Breast epithelium (tissue), 4 donors: ENCODE results near the gene MYO3B. TPM values are rescaled to one million over a fixed set of nuclear protein-coding genes. Genes with fewer than 3 reads are reported as not detected.

ENCODE experiments used
- DNase-seq, 2 donors: peaks; one replicate each; pipeline ENCODE4 v3.0.0-alpha.2; 2019; ENCODE audit warnings: low spot score in 2 of 2
- H3K27ac ChIP-seq, 2 donors: fragments of 200-600 bp; sonication (generic) in 1 of 2; one replicate each; pipeline ENCODE4 v1.5.1; 2016 to 2019; ENCODE audit warnings: mild to moderate bottlenecking in 1 of 2
- H3K27me3 ChIP-seq, 2 donors: fragments of 200-600 bp; sonication (generic) in 1 of 2; one replicate each; pipeline versions ENCODE4 v1.5.1 to v1.6.0; 2017 to 2019; ENCODE audit warnings: control low read depth in 1 of 2, mild to moderate bottlenecking in 1 of 2
- H3K36me3 ChIP-seq: fragments of 200-600 bp; one replicate; pipeline ENCODE4 v1.5.1; 2019
- H3K4me1 ChIP-seq, 2 donors: fragments of 200-600 bp; sonication (generic); one replicate each; pipeline ENCODE4 v1.5.1; 2016 to 2019; ENCODE audit warnings: control low read depth in 1 of 2
- H3K4me3 ChIP-seq, 3 donors: fragments of 200-600 bp; sonication (generic); 1 replicate in 2 of 3; 2 replicates in 1 of 3; pipeline ENCODE4 v1.5.1; 2016 to 2019; ENCODE audit warnings: mild to moderate bottlenecking in 3 of 3, moderate library complexity in 2 of 3
- H3K9me3 ChIP-seq, 2 donors: fragments of 200-600 bp; sonication (generic) in 1 of 2; one replicate each; pipeline ENCODE4 v1.5.1; 2016 to 2019; ENCODE audit warnings: control low read depth in 1 of 2
- POLR2A ChIP-seq: fragments of 450-650 bp; IDR thresholded peaks from one replicate; pipeline ENCODE4 v1.6.1; 2016; ENCODE audit warnings: antibody characterized with exemption, mild to moderate bottlenecking, moderate library complexity
- POLR2AphosphoS5 ChIP-seq, 3 donors: sonication (generic); formaldehyde crosslinking; IDR thresholded peaks; one replicate each; pipeline ENCODE4 v1.6.1; 2017; ENCODE audit warnings: antibody characterized with exemption in 3 of 3
- intact Hi-C: fragments of 100-400 bp; cut with DNase I; formaldehyde crosslinking; loops from one replicate; pipeline ENCODE4 v1.15.1; 2023; ENCODE audit warnings: low total_unique reads
- total RNA-seq, 3 donors: library from RNA; depleted of rRNA; stranded (reverse); fragments of >200 nt; gene quantifications; one replicate each; pipeline ENCODE4 v1.1.0, GENCODE V29; 2016
- TF ChIP-seq, protein P1 (sequence below), 3 donors: fragments of 450-650 bp; IDR thresholded peaks; one replicate each; pipeline ENCODE4 v1.5.1; 2016 to 2017; ENCODE audit warnings: antibody characterized with exemption in 3 of 3, mild to moderate bottlenecking in 3 of 3, moderate library complexity in 3 of 3

Gene MYO3B
- total RNA-seq, 3 donors from 2014 or later = 0.15 to 0.98 (median 0.16) TPM

GRCh38 chr2:170567429-170567828 is 389.5 kb downstream of the MYO3B start:
- no peak overlapping the region for H3K4me3 ChIP-seq
- no peak overlapping the region for H3K27ac ChIP-seq
- TF ChIP-seq, protein P1, sequence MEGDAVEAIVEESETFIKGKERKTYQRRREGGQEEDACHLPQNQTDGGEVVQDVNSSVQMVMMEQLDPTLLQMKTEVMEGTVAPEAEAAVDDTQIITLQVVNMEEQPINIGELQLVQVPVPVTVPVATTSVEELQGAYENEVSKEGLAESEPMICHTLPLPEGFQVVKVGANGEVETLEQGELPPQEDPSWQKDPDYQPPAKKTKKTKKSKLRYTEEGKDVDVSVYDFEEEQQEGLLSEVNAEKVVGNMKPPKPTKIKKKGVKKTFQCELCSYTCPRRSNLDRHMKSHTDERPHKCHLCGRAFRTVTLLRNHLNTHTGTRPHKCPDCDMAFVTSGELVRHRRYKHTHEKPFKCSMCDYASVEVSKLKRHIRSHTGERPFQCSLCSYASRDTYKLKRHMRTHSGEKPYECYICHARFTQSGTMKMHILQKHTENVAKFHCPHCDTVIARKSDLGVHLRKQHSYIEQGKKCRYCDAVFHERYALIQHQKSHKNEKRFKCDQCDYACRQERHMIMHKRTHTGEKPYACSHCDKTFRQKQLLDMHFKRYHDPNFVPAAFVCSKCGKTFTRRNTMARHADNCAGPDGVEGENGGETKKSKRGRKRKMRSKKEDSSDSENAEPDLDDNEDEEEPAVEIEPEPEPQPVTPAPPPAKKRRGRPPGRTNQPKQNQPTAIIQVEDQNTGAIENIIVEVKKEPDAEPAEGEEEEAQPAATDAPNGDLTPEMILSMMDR (IDR thresholded peaks at IDR 0.05) = no peak
- TF ChIP-seq POLR2AphosphoS5 (IDR thresholded peaks at IDR 0.05) (no peak), POLR2A (no peak)
- H3K27me3 ChIP-seq = no peaks in the 10 kb centered on the region
- intact Hi-C loops = no loop called here
- H3K36me3 ChIP-seq = no peaks in the 10 kb centered on the region
- no peaks in the 10 kb centered on the region for H3K9me3 ChIP-seq
- no peak for DNase-seq
- no peaks in the 10 kb centered on the region for H3K4me1 ChIP-seq

DNA sequence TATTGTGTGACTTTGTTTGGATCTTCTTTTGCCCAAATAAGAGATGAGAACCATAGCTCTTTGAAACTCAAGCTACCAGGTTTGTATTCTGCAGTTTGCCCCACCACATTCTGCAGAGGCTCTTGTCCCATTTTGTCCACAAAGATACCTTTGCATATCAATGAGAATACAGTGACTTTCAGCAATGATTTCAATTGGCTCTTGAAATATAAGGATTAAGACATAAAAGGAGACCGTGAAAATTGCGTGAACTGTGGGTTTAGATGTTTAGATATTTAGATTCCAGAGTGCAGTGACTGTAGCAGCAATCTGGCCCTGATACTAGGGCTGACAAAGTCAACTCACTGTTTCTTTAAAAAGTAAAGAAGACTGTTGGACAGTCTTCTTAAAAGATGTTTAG is 390.6 kb downstream of the MYO3B start:
- no peak for DNase-seq
- Histone ChIP-seq H3K36me3 (no peaks in the 10 kb centered on the region), H3K4me1 (no peaks in the 10 kb centered on the region), H3K4me3 (no peak overlapping the region), H3K27ac (no peak overlapping the region), H3K9me3 (no peaks in the 10 kb centered on the region), H3K27me3 (no peaks in the 10 kb centered on the region)
- TF ChIP-seq POLR2A (no peak), POLR2AphosphoS5 (IDR thresholded peaks at IDR 0.05) (no peak)
- TF ChIP-seq, protein P1 (IDR thresholded peaks at IDR 0.05) = no peak
- intact Hi-C loops = no loop called here

- intact Hi-C loops = no loop called here
- H3K9me3 ChIP-seq = no peaks in the 10 kb centered on the region
- no peaks in the 10 kb centered on the region for H3K4me1 ChIP-seq
- no peak overlapping the region for H3K4me3 ChIP-seq
- TF ChIP-seq, protein P1 (IDR thresholded peaks at IDR 0.05) = no peak
- TF ChIP-seq POLR2AphosphoS5 (IDR thresholded peaks at IDR 0.05) = no peak
- TF ChIP-seq POLR2A = no peak
- H3K27me3 ChIP-seq = no peaks in the 10 kb centered on the region
- no peak for DNase-seq
- H3K36me3 ChIP-seq = no peaks in the 10 kb centered on the region
- no peak overlapping the region for H3K27ac ChIP-seq
These were observed 393.7 kb downstream of the MYO3B start for GRCh38 chr2:170571612-170572011.

- H3K4me1 ChIP-seq = no peaks in the 10 kb centered on the region
- no peak for DNase-seq
- no peak for TF ChIP-seq POLR2A
- TF ChIP-seq, protein P1 (IDR thresholded peaks at IDR 0.05) = no peak
- TF ChIP-seq POLR2AphosphoS5 (IDR thresholded peaks at IDR 0.05) = no peak
- no peak overlapping the region for H3K4me3 ChIP-seq
- no peaks in the 10 kb centered on the region for H3K27me3 ChIP-seq
- no peaks in the 10 kb centered on the region for H3K36me3 ChIP-seq
- intact Hi-C loops = no loop called here
- H3K9me3 ChIP-seq = no peaks in the 10 kb centered on the region
- no peak overlapping the region for H3K27ac ChIP-seq
These were observed 395.7 kb downstream of the MYO3B start for GRCh38 chr2:170573671-170574070.

- no peak for DNase-seq
- Histone ChIP-seq H3K27me3 (no peaks in the 10 kb centered on the region), H3K4me1 (no peaks in the 10 kb centered on the region), H3K27ac (no peak overlapping the region), H3K9me3 (no peaks in the 10 kb centered on the region), H3K4me3 (no peak overlapping the region), H3K36me3 (no peaks in the 10 kb centered on the region)
- TF ChIP-seq POLR2A (no peak), POLR2AphosphoS5 (IDR thresholded peaks at IDR 0.05) (no peak)
- TF ChIP-seq, protein P1 (IDR thresholded peaks at IDR 0.05) = no peak
- intact Hi-C loops = no loop called here
These were observed 398.3 kb downstream of the MYO3B start for GRCh38 chr2:170576296-170576695.
